ENCODE results near the gene TMEM256.

DNA sequence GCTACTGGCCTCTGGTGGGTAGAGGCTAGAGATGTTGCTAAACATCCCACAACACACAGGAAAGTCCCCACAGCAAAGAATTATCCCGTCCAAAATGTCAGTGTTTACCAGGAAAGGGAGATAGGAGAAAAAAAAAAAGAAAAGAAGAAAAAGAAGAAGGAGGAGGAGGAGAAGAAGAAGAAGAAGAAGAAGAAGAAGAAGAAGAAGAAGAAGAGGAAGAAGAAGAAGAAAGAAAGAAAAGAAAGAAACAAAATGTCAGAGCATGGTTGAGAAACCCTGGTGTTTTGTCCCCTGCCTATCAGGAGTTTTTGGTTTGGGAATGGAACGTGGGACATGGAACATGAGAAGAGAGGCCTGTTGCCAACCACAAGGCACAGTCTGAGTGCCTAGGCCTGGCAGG is 46.5 kb downstream of the TMEM256 start:
- TF ChIP-seq, protein P1, sequence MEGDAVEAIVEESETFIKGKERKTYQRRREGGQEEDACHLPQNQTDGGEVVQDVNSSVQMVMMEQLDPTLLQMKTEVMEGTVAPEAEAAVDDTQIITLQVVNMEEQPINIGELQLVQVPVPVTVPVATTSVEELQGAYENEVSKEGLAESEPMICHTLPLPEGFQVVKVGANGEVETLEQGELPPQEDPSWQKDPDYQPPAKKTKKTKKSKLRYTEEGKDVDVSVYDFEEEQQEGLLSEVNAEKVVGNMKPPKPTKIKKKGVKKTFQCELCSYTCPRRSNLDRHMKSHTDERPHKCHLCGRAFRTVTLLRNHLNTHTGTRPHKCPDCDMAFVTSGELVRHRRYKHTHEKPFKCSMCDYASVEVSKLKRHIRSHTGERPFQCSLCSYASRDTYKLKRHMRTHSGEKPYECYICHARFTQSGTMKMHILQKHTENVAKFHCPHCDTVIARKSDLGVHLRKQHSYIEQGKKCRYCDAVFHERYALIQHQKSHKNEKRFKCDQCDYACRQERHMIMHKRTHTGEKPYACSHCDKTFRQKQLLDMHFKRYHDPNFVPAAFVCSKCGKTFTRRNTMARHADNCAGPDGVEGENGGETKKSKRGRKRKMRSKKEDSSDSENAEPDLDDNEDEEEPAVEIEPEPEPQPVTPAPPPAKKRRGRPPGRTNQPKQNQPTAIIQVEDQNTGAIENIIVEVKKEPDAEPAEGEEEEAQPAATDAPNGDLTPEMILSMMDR (IDR thresholded peaks at IDR 0.05), result no peak
- TF ChIP-seq POLR2A (IDR thresholded peaks at IDR 0.05), result no peak
- no peak for TF ChIP-seq POLR2AphosphoS5 (IDR thresholded peaks at IDR 0.05)

Measured in transverse colon (tissue), 4 donors.